SU-DHL-6 (cell line): Measurements from ENCODE around the gene ZNF747.

Source experiments
- EZH2phosphoT487 ChIP-seq: fragments of 200-600 bp; sonication (generic), shearing (Covaris generic); conservative IDR thresholded peaks from 2 replicates; pipeline ENCODE4 v1.6.1; 2018; ENCODE audit warnings: mild to moderate bottlenecking, antibody characterized with exemption, low read length, moderate library complexity, mixed read lengths
- TF ChIP-seq, protein P1 (sequence below): fragments of 200-600 bp; sonication (generic); IDR thresholded peaks from one replicate; pipeline ENCODE4 v1.5.1; 2017; ENCODE audit warnings: antibody characterized with exemption, mild to moderate bottlenecking, low read length, moderate library complexity; ENCODE audit not compliant: insufficient read depth, poor library complexity, severe bottlenecking

DNA sequence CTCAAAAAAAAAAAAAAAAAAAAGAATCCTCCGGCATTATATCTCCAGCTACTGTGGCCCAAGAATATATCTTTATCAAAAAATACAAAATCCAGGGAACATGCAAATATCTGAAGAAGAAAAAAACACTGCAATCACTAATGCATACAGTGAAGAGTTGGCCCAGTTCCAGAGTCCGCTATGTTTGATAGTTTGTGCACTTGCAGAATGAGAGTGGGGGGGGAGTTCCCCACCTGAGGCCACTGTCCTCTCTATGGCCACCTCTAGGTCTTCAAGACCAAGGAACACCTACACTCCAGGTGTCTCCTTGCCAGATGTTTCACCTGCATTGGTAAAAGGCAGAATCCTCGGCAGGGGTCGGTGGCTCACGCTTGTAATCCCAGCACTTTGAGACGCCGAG is 46.8 kb upstream of the ZNF747 start:
- TF ChIP-seq, protein P1, sequence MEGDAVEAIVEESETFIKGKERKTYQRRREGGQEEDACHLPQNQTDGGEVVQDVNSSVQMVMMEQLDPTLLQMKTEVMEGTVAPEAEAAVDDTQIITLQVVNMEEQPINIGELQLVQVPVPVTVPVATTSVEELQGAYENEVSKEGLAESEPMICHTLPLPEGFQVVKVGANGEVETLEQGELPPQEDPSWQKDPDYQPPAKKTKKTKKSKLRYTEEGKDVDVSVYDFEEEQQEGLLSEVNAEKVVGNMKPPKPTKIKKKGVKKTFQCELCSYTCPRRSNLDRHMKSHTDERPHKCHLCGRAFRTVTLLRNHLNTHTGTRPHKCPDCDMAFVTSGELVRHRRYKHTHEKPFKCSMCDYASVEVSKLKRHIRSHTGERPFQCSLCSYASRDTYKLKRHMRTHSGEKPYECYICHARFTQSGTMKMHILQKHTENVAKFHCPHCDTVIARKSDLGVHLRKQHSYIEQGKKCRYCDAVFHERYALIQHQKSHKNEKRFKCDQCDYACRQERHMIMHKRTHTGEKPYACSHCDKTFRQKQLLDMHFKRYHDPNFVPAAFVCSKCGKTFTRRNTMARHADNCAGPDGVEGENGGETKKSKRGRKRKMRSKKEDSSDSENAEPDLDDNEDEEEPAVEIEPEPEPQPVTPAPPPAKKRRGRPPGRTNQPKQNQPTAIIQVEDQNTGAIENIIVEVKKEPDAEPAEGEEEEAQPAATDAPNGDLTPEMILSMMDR, result no peak
- TF ChIP-seq EZH2phosphoT487, result no peak
